GM21526 (cell line): Measurements from ENCODE around the gene DRAM1.
A peak's percentile ranks its signal among the peaks of the same experiment; 100 is the strongest.
"Not testable (repeated sequence)": the region's sequence is repeated elsewhere in the genome, so short reads cannot be mapped to it uniquely, and the experiment has no call there.

Experiments used
- ATAC-seq: cut with Tn5 transposase; IDR thresholded peaks from one replicate; pipeline ENCODE4 v1.9.1; 2021; ENCODE audit warnings: moderate library complexity; ENCODE audit not compliant: unreplicated experiment, low FRiP score

The DRAM1 gene, protein sequence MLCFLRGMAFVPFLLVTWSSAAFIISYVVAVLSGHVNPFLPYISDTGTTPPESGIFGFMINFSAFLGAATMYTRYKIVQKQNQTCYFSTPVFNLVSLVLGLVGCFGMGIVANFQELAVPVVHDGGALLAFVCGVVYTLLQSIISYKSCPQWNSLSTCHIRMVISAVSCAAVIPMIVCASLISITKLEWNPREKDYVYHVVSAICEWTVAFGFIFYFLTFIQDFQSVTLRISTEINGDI

DNA sequence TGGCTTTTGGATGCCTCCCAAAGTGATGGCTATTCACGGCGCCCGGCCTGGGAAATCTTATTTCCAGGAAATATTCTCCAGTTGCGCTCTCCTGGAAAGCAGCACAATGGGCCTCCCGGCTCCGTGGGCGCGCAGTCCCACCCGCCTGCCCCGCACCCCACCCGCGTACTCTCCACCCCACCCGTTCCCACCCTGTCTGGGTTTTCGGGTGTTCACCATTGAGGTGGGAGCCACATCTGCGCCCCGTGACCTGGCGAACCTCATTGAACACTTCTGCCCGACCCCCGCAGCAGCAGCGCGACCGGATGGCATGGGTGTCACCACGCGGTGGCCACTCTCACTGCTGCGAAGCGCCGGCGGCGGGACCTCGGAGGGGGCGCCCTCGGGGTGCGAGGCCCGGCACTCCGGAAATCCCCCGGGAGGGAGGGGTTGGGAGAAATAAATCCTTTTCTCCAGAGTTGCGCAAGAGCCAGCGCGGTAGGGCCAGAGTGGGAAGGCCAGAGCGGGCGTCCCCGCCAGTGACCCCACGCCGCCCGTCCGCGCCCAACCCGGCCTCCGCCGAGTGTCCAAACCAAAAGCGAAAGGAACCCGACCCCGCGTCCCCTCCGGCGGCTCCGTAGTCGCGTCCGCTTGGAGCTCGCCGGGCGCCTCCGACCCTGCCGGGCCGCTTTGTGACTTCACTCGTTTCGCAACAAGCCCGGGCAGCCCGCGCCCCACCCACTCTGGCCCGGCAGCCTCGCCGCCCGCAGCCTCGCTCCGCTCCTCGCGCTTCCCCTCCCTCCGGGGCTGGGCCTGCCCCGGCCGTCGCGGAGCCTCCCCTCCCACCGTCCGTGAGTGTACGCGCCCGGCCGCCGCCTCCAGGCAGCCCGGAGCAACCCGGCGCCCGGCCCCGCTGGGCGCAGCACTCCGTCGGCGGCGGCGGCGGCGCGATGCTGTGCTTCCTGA, at the start of gene DRAM1:
DRAM1 (plus strand) TSS at position 720 of the 945 bp plus-strand sequence; CDS start at position 930, 210 bp downstream.
- ATAC-seq, result peak; percentile 85

DNA sequence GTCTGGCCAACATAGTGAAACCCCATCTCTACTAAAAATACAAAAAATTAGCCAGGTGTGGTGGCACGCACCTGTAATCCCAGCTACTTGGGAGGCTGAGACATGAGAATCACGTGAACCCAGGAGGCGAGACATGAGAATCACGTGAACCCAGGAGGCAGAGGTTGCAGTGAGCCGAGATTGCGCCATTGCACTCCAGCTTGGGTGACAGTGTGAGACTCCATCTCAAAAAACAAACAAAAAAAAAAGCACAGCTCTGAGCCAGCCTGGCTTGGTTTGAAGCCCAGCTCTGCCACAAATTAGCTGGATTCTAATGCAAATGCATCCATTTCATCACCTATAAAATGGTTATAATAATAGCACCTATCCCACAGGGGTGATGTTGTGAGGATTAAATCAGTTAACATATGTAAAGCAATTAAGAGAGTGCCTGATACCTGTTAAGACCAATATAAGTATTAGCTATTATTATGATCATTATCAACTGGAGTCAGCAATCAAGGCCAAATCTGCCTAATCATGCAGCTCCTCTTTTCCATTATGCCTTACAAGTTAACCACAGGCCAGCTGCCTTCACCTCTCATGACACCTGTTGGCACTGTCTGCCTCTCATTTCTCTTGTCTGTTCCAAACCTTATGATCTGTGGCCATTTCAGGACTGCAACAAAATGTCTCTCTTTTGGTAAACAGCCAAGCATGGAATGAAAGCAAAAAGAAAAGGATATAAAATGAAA, 48.8 kb upstream of the DRAM1 start:
- ATAC-seq, result no peak

GRCh38 chr12:101829639-101830366, 47.6 kb upstream of the DRAM1 start:
- no peak for ATAC-seq

DNA sequence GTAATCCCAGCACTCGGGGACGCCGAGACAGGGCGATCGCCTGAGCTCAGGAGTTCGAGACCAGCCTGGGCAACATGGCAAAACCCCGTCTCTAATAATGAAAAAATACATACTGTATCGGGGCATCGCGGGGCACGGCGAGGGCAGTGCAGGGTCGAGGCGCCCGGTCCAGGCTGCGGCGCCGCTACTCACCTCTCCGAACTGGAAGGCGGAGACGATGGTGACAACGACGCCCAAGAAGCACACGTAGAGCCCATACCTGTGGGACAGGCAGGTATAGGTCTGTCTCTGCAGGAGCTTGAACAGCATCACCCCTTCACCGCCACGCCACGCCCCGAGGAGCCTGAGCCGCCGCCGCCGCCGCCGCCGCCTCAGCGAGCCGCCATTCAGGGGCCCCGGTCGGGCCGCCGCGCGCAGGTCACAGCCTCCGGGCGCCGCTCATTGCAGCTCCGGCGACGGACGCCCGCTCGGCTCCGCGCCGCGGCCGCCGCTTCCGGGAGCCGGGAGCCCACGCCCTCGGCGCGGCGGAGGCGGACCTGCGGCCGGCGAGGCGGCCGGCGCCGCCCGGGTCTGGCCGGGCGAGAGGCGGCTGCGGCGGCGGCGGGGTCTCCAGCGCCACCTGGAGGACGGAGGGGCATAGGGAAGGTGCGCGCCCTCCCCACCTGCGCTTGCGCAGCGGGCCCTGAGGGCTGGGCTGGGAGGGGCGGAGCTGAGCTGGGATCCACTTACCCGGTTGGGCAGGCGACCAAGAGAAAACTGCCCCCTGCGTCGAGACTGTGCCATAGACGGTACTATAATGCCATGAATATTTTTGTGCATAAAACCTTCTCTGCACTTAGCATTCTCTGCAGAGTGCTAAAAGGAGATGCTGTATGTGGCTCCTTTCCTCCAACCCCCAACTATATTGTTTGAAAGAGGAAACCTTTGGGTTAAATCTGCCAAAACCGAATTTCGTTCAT, 46.7 kb upstream of the DRAM1 start, which contains the start of gene GNPTAB:
GNPTAB (minus strand) TSS at position 593 of the 959 bp plus-strand sequence; CDS start at position 309, 284 bp downstream.
- peak; percentile 91 for ATAC-seq

- no peak for ATAC-seq
Observed at GRCh38 chr12:101832030-101832429, 45.4 kb upstream of the DRAM1 start.

DNA sequence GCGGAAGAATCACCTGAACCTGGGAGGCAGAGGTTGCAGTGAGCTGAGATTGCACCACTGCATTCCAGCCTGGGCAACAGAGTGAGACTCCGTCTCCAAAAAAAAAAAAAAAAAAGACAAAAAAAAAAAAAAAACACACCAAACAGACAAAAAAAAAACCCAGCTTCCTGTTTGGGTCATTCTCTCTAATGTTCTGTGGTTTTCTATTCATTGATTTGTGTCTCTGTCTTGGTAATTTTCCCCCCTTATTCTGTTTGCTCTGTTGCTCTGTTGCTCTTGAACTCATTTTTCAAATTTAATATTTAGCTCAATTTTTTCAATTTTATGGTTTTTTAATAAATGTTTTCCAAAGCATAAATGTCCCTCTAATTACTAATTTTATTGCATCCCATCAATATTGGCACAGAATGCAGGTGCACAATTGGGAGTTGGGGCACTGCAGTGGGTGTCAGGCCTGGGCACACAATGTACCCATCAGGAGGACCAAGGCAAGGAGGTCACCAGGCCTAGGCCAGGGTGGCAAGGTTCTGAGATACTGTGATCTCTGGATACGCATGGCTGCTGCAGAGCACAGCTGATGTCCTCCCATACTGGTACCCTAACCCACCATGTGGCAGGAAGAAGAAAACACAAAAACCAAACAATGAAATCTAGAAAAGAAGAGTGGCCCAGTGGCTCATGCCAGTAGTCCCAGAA, 38.6 kb upstream of the DRAM1 start:
- ATAC-seq, result no peak

GRCh38 chr12:101839324-101840283, 37.8 kb upstream of the DRAM1 start:
- ATAC-seq, result no peak

- ATAC-seq, result no peak
Observed at GRCh38 chr12:101841069-101841468, 36.3 kb upstream of the DRAM1 start.

GRCh38 chr12:101845137-101845711, 32.2 kb upstream of the DRAM1 start:
- no peak for ATAC-seq

DNA sequence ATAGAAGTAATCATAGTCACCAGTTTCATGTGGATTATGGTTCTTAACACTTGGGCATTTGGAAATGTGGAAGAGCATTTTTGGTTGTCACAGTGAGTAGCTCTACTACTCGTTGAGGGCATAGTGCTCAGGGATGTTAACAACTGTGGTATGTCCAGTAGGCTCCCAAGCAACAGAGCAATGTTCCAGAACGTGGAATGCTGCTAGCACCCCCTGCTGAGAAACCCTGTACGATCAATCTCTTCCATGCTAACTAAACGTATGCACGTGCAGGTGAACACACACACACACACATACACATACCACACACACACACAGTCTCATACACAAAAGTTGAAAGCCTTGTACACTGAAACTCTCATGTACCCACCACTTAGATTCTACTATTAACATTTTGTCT, 30.1 kb upstream of the DRAM1 start:
- no peak for ATAC-seq

GRCh38 chr12:101850199-101850598, 27.2 kb upstream of the DRAM1 start:
- no peak for ATAC-seq

DNA sequence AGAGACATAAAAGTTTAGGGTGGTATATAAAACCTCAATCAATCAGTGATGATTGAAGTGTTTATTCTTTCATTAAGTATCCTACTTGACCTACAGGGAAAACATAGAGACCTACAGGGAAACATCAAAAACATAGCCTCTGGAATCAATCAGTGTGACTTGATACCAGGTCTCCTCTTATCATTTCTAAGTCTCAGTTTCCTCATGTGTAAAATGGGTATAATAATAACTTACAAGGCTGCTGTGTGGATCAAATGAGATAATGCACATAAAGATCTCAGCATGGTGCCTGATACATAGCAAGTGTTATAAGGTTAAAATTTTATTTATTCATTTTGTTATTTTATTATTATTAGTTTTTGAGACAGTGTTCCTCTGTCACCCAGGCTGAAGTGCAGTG, 24.4 kb upstream of the DRAM1 start:
- ATAC-seq, result no peak

- peak; percentile 42 for ATAC-seq
Observed at GRCh38 chr12:101854747-101855146, 22.6 kb upstream of the DRAM1 start.

- no peak for ATAC-seq
Observed at GRCh38 chr12:101855364-101855884, 22.0 kb upstream of the DRAM1 start.

GRCh38 chr12:101855976-101856375, 21.4 kb upstream of the DRAM1 start:
- ATAC-seq, result no peak

DNA sequence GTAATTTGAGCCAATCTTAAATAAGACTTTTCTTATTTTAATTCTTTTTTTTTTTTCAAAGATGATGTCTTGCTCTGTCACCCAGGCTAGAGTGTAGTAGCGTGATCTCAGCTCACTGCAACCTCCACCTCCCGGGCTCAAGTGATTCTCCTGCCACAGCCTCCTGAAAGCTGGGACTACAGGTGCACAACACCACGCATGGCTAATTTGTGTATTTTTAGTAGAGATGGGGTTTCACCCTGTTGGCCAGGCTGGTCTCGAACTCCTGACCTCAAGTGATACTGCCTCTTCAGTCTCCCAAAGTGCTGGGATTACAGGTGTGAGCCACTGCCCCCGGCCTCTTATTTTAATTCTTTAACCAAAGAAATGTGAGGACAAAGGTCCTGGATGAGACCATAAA, 20.8 kb upstream of the DRAM1 start:
- ATAC-seq, result not testable (repeated sequence)

DNA sequence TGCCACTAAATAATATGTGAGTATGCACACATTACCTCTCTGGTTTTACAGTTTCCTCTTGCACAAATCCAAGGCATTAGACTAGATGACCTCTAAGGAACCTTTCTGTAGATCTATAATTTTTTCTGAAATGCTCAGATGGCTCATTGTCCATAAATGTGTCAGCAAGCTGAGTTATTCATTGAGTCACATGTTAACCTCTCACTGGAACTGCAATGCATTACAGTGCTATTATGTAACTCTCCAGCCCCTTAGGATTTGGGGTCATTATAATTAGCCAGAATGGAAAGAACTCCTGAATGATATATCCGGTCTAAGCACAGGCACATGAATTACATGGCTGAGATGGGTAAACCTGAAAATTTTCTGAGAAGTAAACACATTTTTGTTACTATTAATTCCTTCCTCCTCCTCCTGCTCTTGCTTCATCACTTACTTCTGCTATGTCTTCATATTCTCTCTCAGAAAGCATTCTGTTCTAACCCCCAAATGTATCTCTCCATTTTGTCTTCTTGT, 20.3 kb upstream of the DRAM1 start:
- ATAC-seq, result no peak
